Astrocyte (in vitro differentiated cells and primary cell): ENCODE data around the gene TXLNB. TPM values are rescaled to one million over a fixed set of nuclear protein-coding genes. Genes with fewer than 3 reads are reported as not detected.

Source experiments
- DNase-seq: peaks from one replicate; pipeline ENCODE4 v3.0.0-alpha.2; 2010; ENCODE audit warnings: low read depth
- FAIRE-seq: peaks from 2 replicates; lab custom pipeline; 2011; peaks lifted over from hg19 to GRCh38; lab: Jason Lieb, UNC
- H2AFZ ChIP-seq: 2 replicates; pipeline ENCODE4 v1.6.0; 2012; ENCODE audit warnings: low read depth, low read length, inconsistent platforms
- H3K27ac ChIP-seq: 2 replicates; pipeline ENCODE4 v1.5.1; 2011; ENCODE audit warnings: low read depth, low read length, inconsistent platforms
- H3K27me3 ChIP-seq: 2 replicates; pipeline ENCODE4 v1.6.0; 2011; ENCODE audit warnings: low read length, inconsistent platforms; ENCODE audit not compliant: insufficient read depth
- H3K36me3 ChIP-seq: 2 replicates; pipeline ENCODE4 v1.5.1; 2011; ENCODE audit warnings: low read length, inconsistent platforms; ENCODE audit not compliant: insufficient read depth
- H3K4me1 ChIP-seq: 2 replicates; pipeline ENCODE4 v1.5.1; 2011; ENCODE audit warnings: low read length, inconsistent platforms; ENCODE audit not compliant: insufficient read depth
- H3K4me2 ChIP-seq: 2 replicates; pipeline ENCODE4 v1.6.0; 2012; ENCODE audit warnings: low read length, inconsistent platforms
- H3K4me3 ChIP-seq: 2 replicates; pipeline ENCODE4 v1.5.1; 2011; ENCODE audit warnings: low read depth, mild to moderate bottlenecking, low read length, inconsistent platforms; ENCODE audit not compliant: insufficient read depth
- H3K79me2 ChIP-seq: 2 replicates; pipeline ENCODE4 v1.6.0; 2012; ENCODE audit warnings: mild to moderate bottlenecking, low read length, inconsistent platforms; ENCODE audit not compliant: insufficient read depth
- H3K9ac ChIP-seq: 2 replicates; pipeline ENCODE4 v1.6.0; 2012; ENCODE audit warnings: mild to moderate bottlenecking, low read length, inconsistent platforms
- H3K9me3 ChIP-seq: 2 replicates; pipeline ENCODE4 v1.5.1; 2012; ENCODE audit warnings: low read depth, mild to moderate bottlenecking, low read length, inconsistent platforms; ENCODE audit not compliant: insufficient read depth
- H4K20me1 ChIP-seq: 2 replicates; pipeline ENCODE4 v1.6.0; 2012; ENCODE audit warnings: low read length, inconsistent platforms; ENCODE audit not compliant: insufficient read depth
- H3K27ac Mint-ChIP-seq: one replicate; pipeline ENCODE4 v1.8.0; 2021; ENCODE audit warnings: mild to moderate bottlenecking, mixed read lengths; ENCODE audit not compliant: unreplicated experiment
- H3K27me3 Mint-ChIP-seq: one replicate; pipeline ENCODE4 v1.8.0; 2021; ENCODE audit warnings: low read depth, mixed read lengths; ENCODE audit not compliant: unreplicated experiment
- H3K36me3 Mint-ChIP-seq: one replicate; pipeline ENCODE4 v1.8.0; 2021; ENCODE audit warnings: low read depth, mixed read lengths; ENCODE audit not compliant: unreplicated experiment
- H3K4me1 Mint-ChIP-seq: one replicate; pipeline ENCODE4 v1.8.0; 2021; ENCODE audit warnings: low read depth, mixed read lengths; ENCODE audit not compliant: unreplicated experiment
- H3K4me3 Mint-ChIP-seq: one replicate; pipeline ENCODE4 v1.8.0; 2021; ENCODE audit warnings: mild to moderate bottlenecking, moderate library complexity, mixed read lengths; ENCODE audit not compliant: unreplicated experiment
- H3K9me3 Mint-ChIP-seq: one replicate; pipeline ENCODE4 v1.8.0; 2021; ENCODE audit warnings: mild to moderate bottlenecking, mixed read lengths; ENCODE audit not compliant: unreplicated experiment
- CTCF ChIP-seq: IDR thresholded peaks from 2 replicates; pipeline ENCODE4 v1.5.1; 2011; ENCODE audit warnings: low read depth, mild to moderate bottlenecking, inconsistent platforms, low read length, moderate library complexity; ENCODE audit not compliant: insufficient read depth
- EZH2 ChIP-seq: IDR thresholded peaks from 2 replicates; pipeline ENCODE4 v1.6.1; 2012; ENCODE audit warnings: mild to moderate bottlenecking, low read length, inconsistent platforms; ENCODE audit not compliant: insufficient read depth
- total RNA-seq: library from RNA; stranded (reverse); gene quantifications from 2 replicates; pipeline ENCODE4 v1.2.1, GENCODE V29; 2021

The TXLNB gene
- total RNA-seq, 1 donor from 2014 or later: 0.57 TPM

DNA sequence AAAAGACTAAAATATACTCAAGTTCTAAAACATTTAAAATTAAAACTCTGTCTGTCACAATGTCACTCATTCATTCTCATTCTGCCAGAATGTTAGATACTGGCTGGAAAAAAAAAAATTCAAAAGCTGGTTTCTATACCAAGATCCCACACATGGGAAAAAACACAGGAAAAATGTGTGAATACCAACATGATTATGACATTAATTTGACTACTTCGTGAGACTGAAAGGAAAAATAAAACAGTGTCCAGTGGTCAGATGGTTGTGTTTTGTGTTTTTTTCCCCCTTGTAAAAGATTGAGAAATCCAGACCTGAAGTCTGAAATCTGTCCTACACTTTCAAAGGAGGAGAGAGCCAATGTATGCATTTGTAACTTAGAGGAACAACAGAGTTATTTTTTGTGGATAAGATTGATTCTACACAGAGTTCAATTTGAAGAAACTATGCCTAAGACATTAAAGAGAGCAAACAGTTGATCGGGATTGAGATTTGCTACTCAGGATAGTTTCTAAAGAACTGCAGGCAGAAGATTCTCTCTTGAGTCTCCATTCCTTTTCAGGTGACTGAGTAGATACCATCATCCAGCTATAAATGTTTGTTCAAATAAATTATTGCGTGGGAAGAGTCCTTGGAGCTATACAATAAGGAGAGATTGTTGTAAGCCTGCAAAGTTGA, 39.2 kb upstream of the TXLNB start:
- no peaks in the 10 kb centered on the region for H3K27me3 ChIP-seq
- DNase-seq (no peak), FAIRE-seq (no peak)
- Mint-ChIP-seq H3K27ac (no peak overlapping the region), H3K36me3 (no peaks in the 10 kb centered on the region), H3K4me1 (peaks cover 8% of the 10 kb centered on the region), H3K27me3 (no peaks in the 10 kb centered on the region), H3K4me3 (no peak overlapping the region), H3K9me3 (peaks cover 4% of the 10 kb centered on the region)
- no peak overlapping the region for H3K27ac ChIP-seq
- TF ChIP-seq CTCF (no peak), EZH2 (no peak)
- no peaks in the 10 kb centered on the region for H3K9me3 ChIP-seq
- no peak overlapping the region for H3K4me2 ChIP-seq
- H3K79me2 ChIP-seq: no peaks in the 10 kb centered on the region
- H2AFZ ChIP-seq: no peak overlapping the region
- H3K36me3 ChIP-seq: no peaks in the 10 kb centered on the region
- H3K4me1 ChIP-seq: peaks cover 11% of the 10 kb centered on the region
- no peak overlapping the region for H3K4me3 ChIP-seq
- H4K20me1 ChIP-seq: no peaks in the 10 kb centered on the region
- no peak overlapping the region for H3K9ac ChIP-seq

- no peak for DNase-seq
- Mint-ChIP-seq H3K36me3 (no peaks in the 10 kb centered on the region), H3K27ac (no peak overlapping the region), H3K27me3 (no peaks in the 10 kb centered on the region), H3K9me3 (peaks cover 4% of the 10 kb centered on the region), H3K4me1 (peaks cover 8% of the 10 kb centered on the region), H3K4me3 (no peak overlapping the region)
- Histone ChIP-seq H3K4me1 (peaks cover 10% of the 10 kb centered on the region), H3K9ac (no peak overlapping the region), H2AFZ (no peak overlapping the region), H3K4me2 (no peak overlapping the region), H3K27me3 (no peaks in the 10 kb centered on the region), H4K20me1 (no peaks in the 10 kb centered on the region), H3K36me3 (no peaks in the 10 kb centered on the region), H3K79me2 (no peaks in the 10 kb centered on the region), H3K4me3 (no peak overlapping the region), H3K27ac (no peak overlapping the region), H3K9me3 (no peaks in the 10 kb centered on the region)
- no peak for FAIRE-seq
- TF ChIP-seq EZH2 (no peak), CTCF (no peak)
Observed at GRCh38 chr6:139330306-139330705, 38.5 kb upstream of the TXLNB start.

- Histone ChIP-seq H3K27me3 (no peaks in the 10 kb centered on the region), H2AFZ (no peak overlapping the region), H3K4me3 (no peak overlapping the region), H3K9me3 (no peaks in the 10 kb centered on the region), H3K79me2 (no peaks in the 10 kb centered on the region), H3K9ac (no peak overlapping the region), H3K4me1 (peaks cover under 1% of the 10 kb centered on the region), H3K36me3 (no peaks in the 10 kb centered on the region), H3K4me2 (no peak overlapping the region), H3K27ac (no peak overlapping the region), H4K20me1 (no peaks in the 10 kb centered on the region)
- H3K27me3 Mint-ChIP-seq: no peaks in the 10 kb centered on the region
- H3K9me3 Mint-ChIP-seq: peaks cover 4% of the 10 kb centered on the region
- no peaks in the 10 kb centered on the region for H3K36me3 Mint-ChIP-seq
- no peaks in the 10 kb centered on the region for H3K4me1 Mint-ChIP-seq
- H3K4me3 Mint-ChIP-seq: no peak overlapping the region
- FAIRE-seq: no peak
- no peak overlapping the region for H3K27ac Mint-ChIP-seq
- DNase-seq: no peak
- TF ChIP-seq CTCF (no peak), EZH2 (no peak)
Observed at GRCh38 chr6:139329224-139329623, 37.4 kb upstream of the TXLNB start.
